Occipital lobe (tissue), 2 donors: ENCODE data around the gene PRSS8. TPM values are rescaled to one million over a fixed set of nuclear protein-coding genes. Genes with fewer than 3 reads are reported as not detected.
"Not testable (repeated sequence)": the region's sequence is repeated elsewhere in the genome, so short reads cannot be mapped to it uniquely, and the experiment has no call there.

Experiments used
- DNase-seq: peaks from one replicate; lab custom pipeline; 2025; lab: John Stamatoyannopoulos, UW
- total RNA-seq: library from RNA; depleted of rRNA; stranded (reverse); fragments of >200 nt; gene quantifications from one replicate; pipeline ENCODE4 v1.2.3, GENCODE V29; 2014

Gene PRSS8
- total RNA-seq, 1 donor from 2014 or later, result not detected

GRCh38 chr16:31106509-31107464 lies 28.7 kb downstream of the PRSS8 start:
- DNase-seq, result no peak

- peak; percentile 61 for DNase-seq
Observed at GRCh38 chr16:31105677-31106213, 29.8 kb downstream of the PRSS8 start.

GRCh38 chr16:31100876-31101641 lies 34.5 kb downstream of the PRSS8 start:
- DNase-seq, result not testable (repeated sequence)

GRCh38 chr16:31099860-31100638 lies 35.5 kb downstream of the PRSS8 start:
- DNase-seq, result no peak

DNA sequence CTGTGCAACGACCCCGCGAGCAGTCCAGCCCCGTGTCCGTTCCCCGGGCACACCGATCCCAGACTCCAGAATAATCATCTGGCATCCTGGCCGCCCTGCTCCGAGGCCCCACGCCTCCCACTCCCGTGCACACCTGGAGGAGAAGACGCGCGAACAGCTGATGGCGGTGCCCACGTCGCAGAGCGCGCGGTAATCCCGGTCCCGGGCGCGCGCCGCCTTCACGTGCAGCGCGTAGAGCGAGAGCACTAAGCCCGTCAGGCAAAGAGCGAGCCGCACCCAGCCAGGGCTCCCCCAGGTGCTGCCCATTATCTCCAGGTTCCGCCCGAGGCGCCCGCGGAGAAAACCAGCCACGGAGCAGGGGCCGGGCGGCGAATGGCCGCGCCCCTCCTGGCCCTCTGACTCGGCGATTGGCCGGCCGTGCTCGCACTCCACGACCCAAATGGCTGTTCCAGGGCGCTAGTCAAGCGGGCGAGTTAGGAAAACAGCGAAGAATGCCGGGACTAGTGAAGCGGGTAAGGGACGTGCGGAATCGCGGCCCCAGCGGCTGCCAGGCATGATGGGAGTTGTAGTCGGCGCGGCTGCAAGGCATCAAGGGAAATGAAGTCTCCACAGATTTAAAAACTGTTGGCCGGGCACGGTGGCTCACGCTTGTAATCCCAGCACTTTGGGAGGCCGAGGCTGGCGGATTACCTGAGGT lies 41.0 kb downstream of the PRSS8 start, which contains the start of gene VKORC1:
Gene VKORC1 (minus strand): TSS at position 374 of the 697 bp plus-strand sequence. CDS start 68 bp downstream, at position 306.
- peak; percentile 95 for DNase-seq

DNA sequence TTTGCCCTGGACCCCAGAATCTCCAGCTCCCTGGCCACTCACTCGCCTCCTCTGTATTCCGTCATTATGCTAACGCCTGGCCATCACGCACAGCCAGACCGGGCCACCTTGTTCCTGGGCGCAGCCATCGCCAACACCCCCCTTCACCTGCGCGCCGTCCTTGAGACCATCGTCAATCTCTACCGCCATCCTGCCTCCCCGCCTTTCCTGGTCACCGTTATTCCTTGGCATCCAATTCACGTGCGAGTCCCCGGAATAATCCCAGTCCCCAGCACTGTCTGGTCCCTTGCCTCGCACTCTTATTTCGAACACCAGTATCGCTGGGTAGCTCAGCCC lies 41.5 kb downstream of the PRSS8 start:
- DNase-seq, result no peak

- peak; percentile 49 for DNase-seq
Observed at GRCh38 chr16:31093132-31093703, 42.3 kb downstream of the PRSS8 start.

- DNase-seq, result peak; percentile 17
Observed at GRCh38 chr16:31092330-31092729, 43.2 kb downstream of the PRSS8 start.

DNA sequence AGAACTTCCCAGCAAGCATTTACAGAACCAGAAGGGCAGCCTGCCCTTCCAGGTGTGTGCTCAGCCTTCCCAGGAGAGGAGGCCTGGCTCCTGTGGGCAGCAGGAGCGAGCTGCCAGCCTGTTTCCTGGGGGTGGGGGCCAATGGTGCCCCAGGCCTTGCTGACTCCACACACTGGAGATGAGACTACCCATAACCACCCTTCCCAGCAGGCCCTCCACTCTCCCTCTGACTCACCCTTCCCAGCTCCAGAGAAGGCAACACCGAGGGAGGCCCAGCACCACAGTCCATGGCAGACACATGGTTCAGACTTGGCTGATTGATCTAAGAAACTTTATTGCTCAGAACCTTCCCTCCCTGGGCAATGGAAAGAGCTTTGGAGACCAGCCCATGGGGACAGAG lies 45.0 kb downstream of the PRSS8 start:
- DNase-seq, result no peak

GRCh38 chr16:31089199-31089598 lies 46.3 kb downstream of the PRSS8 start:
- DNase-seq, result no peak

GRCh38 chr16:31088459-31089183 lies 46.9 kb downstream of the PRSS8 start, which contains the start of gene PRSS53:
Gene PRSS53, minus strand, starts transcription at chr16:31088943. Its CDS starts 134 bp downstream, at chr16:31088809.
- DNase-seq, result no peak

DNA sequence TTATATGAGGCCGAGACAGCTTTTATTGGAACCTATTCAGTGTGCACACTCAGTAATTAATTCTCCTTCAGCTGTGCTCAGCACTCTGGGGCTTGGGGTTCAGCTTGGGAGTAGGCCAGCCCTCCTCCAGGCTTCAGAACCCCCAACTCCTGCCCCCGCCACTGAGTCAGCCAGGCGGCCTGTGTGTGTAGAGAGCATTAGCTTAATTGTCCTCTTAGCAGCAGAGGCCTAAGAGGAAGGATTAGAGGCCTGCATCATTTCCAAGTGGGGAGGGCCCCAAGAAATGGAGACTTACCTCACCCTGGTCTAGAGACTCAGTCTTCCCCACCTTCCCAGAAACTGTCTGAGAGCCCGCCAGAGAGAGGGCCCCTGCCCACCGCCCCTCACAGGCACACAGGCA lies 47.6 kb downstream of the PRSS8 start:
- DNase-seq, result no peak

- DNase-seq, result no peak
Observed at GRCh38 chr16:31087481-31087880, 48.0 kb downstream of the PRSS8 start.

DNA sequence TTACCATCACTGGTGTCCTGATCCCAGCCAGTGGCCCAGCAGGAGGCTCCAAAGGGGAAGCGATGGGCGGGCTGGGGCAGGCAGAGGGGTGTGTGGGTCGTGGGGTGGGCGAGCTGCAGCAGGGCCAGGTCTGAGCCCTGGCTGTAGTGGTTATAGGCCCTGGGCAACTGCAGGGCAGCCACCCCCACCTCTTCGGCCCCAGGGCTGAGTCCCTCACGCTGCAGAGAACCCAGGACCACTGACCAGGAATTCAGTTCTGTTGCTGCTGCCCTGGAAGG lies 49.0 kb downstream of the PRSS8 start:
- DNase-seq, result no peak

DNA sequence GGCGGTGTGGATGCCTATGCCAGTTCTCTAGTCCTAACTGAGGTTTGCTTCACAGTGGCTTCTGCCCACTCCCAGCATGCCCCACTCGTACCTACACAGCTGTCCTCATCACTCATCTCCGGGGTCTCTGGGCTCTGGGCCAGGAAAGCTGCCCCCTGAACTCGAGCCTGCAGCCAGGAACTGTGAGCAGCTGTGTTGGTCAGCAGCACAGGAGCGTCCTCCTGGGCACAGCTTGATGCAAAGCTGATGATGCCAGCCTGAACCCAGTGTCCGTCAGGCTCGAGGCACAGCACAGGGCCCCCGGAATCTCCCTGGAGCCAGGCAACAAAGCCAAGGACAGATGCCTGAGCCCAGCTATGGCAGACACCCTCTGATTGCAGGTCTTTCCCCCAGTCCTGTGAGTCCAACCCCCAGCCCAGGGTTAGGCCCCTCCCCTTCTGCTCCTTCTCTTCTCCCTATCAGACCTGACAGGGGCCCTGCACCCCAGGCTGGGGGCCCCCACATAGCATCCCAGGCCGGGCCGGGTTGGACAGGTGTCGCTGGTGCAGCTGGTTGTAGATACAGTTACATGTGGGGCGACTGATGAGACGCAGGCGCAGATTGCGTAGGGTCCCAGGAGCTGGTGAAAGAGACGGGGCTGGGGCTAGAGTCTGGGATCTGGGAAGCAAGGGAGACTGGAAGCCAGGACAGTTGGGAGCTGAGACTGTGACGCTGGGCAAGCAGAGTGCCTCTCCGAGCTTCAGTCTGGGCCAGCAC lies 49.5 kb downstream of the PRSS8 start:
- no peak for DNase-seq

DNA sequence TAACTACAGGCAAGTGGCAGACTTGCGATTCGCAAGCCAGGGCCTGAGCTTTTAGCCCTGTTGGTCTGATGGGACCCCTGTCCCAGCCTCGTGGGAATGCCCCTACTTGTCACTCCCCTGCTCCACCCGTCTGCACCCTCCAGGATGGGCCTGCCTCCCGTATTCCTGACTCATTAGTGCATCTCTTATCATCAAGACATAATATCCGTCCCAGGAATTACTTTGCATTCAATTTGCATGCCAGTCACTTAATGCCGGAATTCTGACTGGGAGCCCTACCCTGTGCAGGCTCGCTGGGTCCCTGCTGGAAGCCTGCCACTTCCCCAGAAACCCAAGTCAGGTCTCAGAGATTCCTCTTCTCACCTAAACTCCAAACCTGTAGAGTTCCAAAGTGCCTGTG lies 50.1 kb downstream of the PRSS8 start:
- DNase-seq, result no peak

GRCh38 chr16:31084584-31085302 lies 50.8 kb downstream of the PRSS8 start:
- DNase-seq, result no peak

DNA sequence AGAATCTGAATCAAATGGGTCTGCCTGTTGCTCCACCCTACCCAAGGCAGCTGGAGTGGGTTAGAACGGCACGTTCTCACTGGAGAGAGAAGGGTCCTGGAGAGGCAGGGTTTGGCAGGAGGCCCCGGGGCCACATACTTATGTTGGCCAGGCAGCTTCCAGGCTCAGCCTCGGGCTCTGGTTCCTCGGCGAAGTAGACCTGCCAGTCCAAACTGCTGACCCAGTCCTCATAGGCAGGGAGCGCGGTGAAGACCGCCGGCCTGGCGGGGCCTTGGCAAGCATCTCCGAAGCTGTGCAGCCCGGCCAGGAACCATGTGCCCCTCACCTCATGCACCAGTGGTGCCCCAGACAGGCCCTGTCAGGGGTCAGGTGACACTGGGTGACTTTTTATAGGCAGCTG lies 51.5 kb downstream of the PRSS8 start:
- no peak for DNase-seq
